Renal cortex interstitium (tissue), 11 donors: ENCODE results near the gene MLLT1. TPM values are rescaled to one million over a fixed set of nuclear protein-coding genes. Genes with fewer than 3 reads are reported as not detected.
A peak's percentile ranks its signal among the peaks of the same experiment; 100 is the strongest.

Experiments used
- DNase-seq, 11 donors: peaks; one replicate each; pipeline ENCODE4 v3.0.0-alpha.2; 2013; ENCODE audit warnings: low read depth in 9 of 11, low spot score in 4 of 11; ENCODE audit errors: extremely low read depth in 1 of 11
- polyA plus RNA-seq, 3 donors: library from polyadenylated mRNA; unstranded; fragments of 120-200 nt; gene quantifications; one replicate each; pipeline ENCODE4 v1.2.1, GENCODE V29; 2013; ENCODE audit not compliant: insufficient read length in 3 of 3

The MLLT1 gene
- polyA plus RNA-seq, 3 donors = 70.2 to 116 (median 102) TPM

GRCh38 chr19:6228551-6229215 is 51.1 kb downstream of the MLLT1 start:
- no peak for DNase-seq

GRCh38 chr19:6227936-6228325 is 51.8 kb downstream of the MLLT1 start:
- DNase-seq = no peak

- DNase-seq = no peak
Measured at GRCh38 chr19:6227156-6227935, 52.4 kb downstream of the MLLT1 start.

- DNase-seq = no peak
Measured at GRCh38 chr19:6226444-6227155, 53.2 kb downstream of the MLLT1 start.

GRCh38 chr19:6226012-6226411 is 53.8 kb downstream of the MLLT1 start:
- no peak for DNase-seq

- DNase-seq = no peak
Measured at GRCh38 chr19:6225232-6225865, 54.4 kb downstream of the MLLT1 start.

GRCh38 chr19:6224308-6224675 is 55.5 kb downstream of the MLLT1 start:
- DNase-seq = no peak

GRCh38 chr19:6223461-6224307 is 56.1 kb downstream of the MLLT1 start:
- no peak for DNase-seq

- DNase-seq = no peak
Measured at GRCh38 chr19:6222884-6223283, 56.9 kb downstream of the MLLT1 start.

GRCh38 chr19:6221878-6222746 is 57.7 kb downstream of the MLLT1 start:
- DNase-seq = no peak

- DNase-seq = no peak
Measured at GRCh38 chr19:6221220-6221877, 58.4 kb downstream of the MLLT1 start.

- DNase-seq = no peak
Measured at GRCh38 chr19:6220385-6221191, 59.2 kb downstream of the MLLT1 start.

- DNase-seq = no peak
Measured at GRCh38 chr19:6219586-6220290, 60.0 kb downstream of the MLLT1 start.

GRCh38 chr19:6219147-6219525 is 60.6 kb downstream of the MLLT1 start:
- DNase-seq = no peak

GRCh38 chr19:6218491-6219146 is 61.2 kb downstream of the MLLT1 start:
- DNase-seq = peak; percentile 65 to 87 (median 80)
